Measurements from ENCODE around the gene MRPL28. TPM values are rescaled to one million over a fixed set of nuclear protein-coding genes. Genes with fewer than 3 reads are reported as not detected.
"Not testable (repeated sequence)": the region's sequence is repeated elsewhere in the genome, so short reads cannot be mapped to it uniquely, and the experiment has no call there.

MRPL28 gene
- total RNA-seq, 2 experiments from 2014 or later: 68.3 to 74.0 TPM

GRCh38 chr16:337437-337836 is 32.9 kb downstream of the MRPL28 start:
- Mint-ChIP-seq H3K4me3 (no peak overlapping the region), H3K36me3 (ENCODE audit: low read depth) (no peaks in the 10 kb centered on the region), H3K27me3 (ENCODE audit: low read depth) (no peaks in the 10 kb centered on the region), H3K27ac (no peak overlapping the region), H3K9me3 (no peaks in the 10 kb centered on the region), H3K4me1 (ENCODE audit: low read depth) (peaks cover 58% of the 10 kb centered on the region)
- no peak for DNase-seq
- intact Hi-C loops (cut with micrococcal nuclease): no loop called here
- CTCF ChIA-PET: interaction anchor here (0.8 to 1.8 kb wide), 2 partner anchors 157 to 272 kb away, joined by 5 to 6 read pairs; no protein-coding TSS in a partner anchor

- no peak overlapping the region for H3K4me3 Mint-ChIP-seq
- H3K9me3 Mint-ChIP-seq: no peaks in the 10 kb centered on the region
- no peak for DNase-seq
- CTCF ChIA-PET: interaction anchor here (0.6 kb wide), 1 partner anchor 51 kb away, joined by 3 read pairs; no protein-coding TSS in a partner anchor
- H3K27ac Mint-ChIP-seq: no peak overlapping the region
- intact Hi-C loops (cut with micrococcal nuclease): no loop called here
- H3K36me3 Mint-ChIP-seq (ENCODE audit: low read depth): no peaks in the 10 kb centered on the region
- no peaks in the 10 kb centered on the region for H3K27me3 Mint-ChIP-seq (ENCODE audit: low read depth)
- peaks cover 59% of the 10 kb centered on the region for H3K4me1 Mint-ChIP-seq (ENCODE audit: low read depth)
Observed at GRCh38 chr16:336269-336668, 34.1 kb downstream of the MRPL28 start.

GRCh38 chr16:334861-335632 is 35.3 kb downstream of the MRPL28 start:
- H3K27me3 Mint-ChIP-seq (ENCODE audit: low read depth); H3K9me3 Mint-ChIP-seq; H3K27ac Mint-ChIP-seq; H3K4me3 Mint-ChIP-seq; H3K36me3 Mint-ChIP-seq (ENCODE audit: low read depth); intact Hi-C loops (cut with micrococcal nuclease); DNase-seq; CTCF ChIA-PET: not testable (repeated sequence)
- H3K4me1 Mint-ChIP-seq (ENCODE audit: low read depth): peaks cover 63% of the 10 kb centered on the region

GRCh38 chr16:334164-334832 is 36.0 kb downstream of the MRPL28 start:
- CTCF ChIA-PET; intact Hi-C loops (cut with micrococcal nuclease); H3K27me3 Mint-ChIP-seq (ENCODE audit: low read depth); H3K27ac Mint-ChIP-seq; H3K9me3 Mint-ChIP-seq; H3K36me3 Mint-ChIP-seq (ENCODE audit: low read depth); H3K4me3 Mint-ChIP-seq; DNase-seq: not testable (repeated sequence)
- peaks cover 59% of the 10 kb centered on the region for H3K4me1 Mint-ChIP-seq (ENCODE audit: low read depth)

GRCh38 chr16:333406-334094 is 36.8 kb downstream of the MRPL28 start:
- no peak for DNase-seq
- H3K27ac Mint-ChIP-seq: no peak overlapping the region
- CTCF ChIA-PET: no interaction called here
- intact Hi-C loops (cut with micrococcal nuclease): no loop called here
- H3K4me3 Mint-ChIP-seq: no peak overlapping the region
- H3K27me3 Mint-ChIP-seq (ENCODE audit: low read depth): no peaks in the 10 kb centered on the region
- H3K4me1 Mint-ChIP-seq (ENCODE audit: low read depth): peaks cover 55% of the 10 kb centered on the region
- H3K36me3 Mint-ChIP-seq (ENCODE audit: low read depth): peaks cover 2% of the 10 kb centered on the region
- no peaks in the 10 kb centered on the region for H3K9me3 Mint-ChIP-seq

- H3K36me3 Mint-ChIP-seq (ENCODE audit: low read depth); H3K4me3 Mint-ChIP-seq; DNase-seq; intact Hi-C loops (cut with micrococcal nuclease); H3K27me3 Mint-ChIP-seq (ENCODE audit: low read depth); H3K27ac Mint-ChIP-seq; H3K9me3 Mint-ChIP-seq: not testable (repeated sequence)
- peaks cover 62% of the 10 kb centered on the region for H3K4me1 Mint-ChIP-seq (ENCODE audit: low read depth)
- CTCF ChIA-PET: interaction anchor here (0.6 kb wide), 1 partner anchor 127 kb away, joined by 4 read pairs; no protein-coding TSS in a partner anchor
Observed at GRCh38 chr16:331181-331814, 39.0 kb downstream of the MRPL28 start.

GRCh38 chr16:330741-331140 is 39.6 kb downstream of the MRPL28 start:
- no peak overlapping the region for H3K4me3 Mint-ChIP-seq

GRCh38 chr16:325375-326145 is 44.8 kb downstream of the MRPL28 start:
- CTCF ChIA-PET: interaction anchor here (0.6 kb wide), 1 partner anchor 61 kb away, joined by 3 read pairs; no protein-coding TSS in a partner anchor
- peaks cover 63% of the 10 kb centered on the region for H3K4me1 Mint-ChIP-seq (ENCODE audit: low read depth)

More at GRCh38 chr16:330741-331140, 39.6 kb downstream of the MRPL28 start:
- DNase-seq: no peak
- Mint-ChIP-seq H3K27me3 (ENCODE audit: low read depth) (no peaks in the 10 kb centered on the region), H3K36me3 (ENCODE audit: low read depth) (peaks cover 2% of the 10 kb centered on the region), H3K9me3 (no peaks in the 10 kb centered on the region), H3K4me1 (ENCODE audit: low read depth) (peaks cover 59% of the 10 kb centered on the region), H3K27ac (no peak overlapping the region)
- intact Hi-C loops (cut with micrococcal nuclease): no loop called here
- CTCF ChIA-PET: interaction anchor here (0.6 kb wide), 1 partner anchor 126 kb away, joined by 4 read pairs; no protein-coding TSS in a partner anchor

GRCh38 chr16:324451-325334 is 45.6 kb downstream of the MRPL28 start:
- Mint-ChIP-seq H3K4me1 (ENCODE audit: low read depth) (peaks cover 64% of the 10 kb centered on the region), H3K27me3 (ENCODE audit: low read depth) (no peaks in the 10 kb centered on the region), H3K27ac (peak overlapping the region; percentile 55), H3K9me3 (no peaks in the 10 kb centered on the region), H3K36me3 (ENCODE audit: low read depth) (no peaks in the 10 kb centered on the region), H3K4me3 (peak overlapping the region; percentile 71)
- intact Hi-C loops (cut with micrococcal nuclease): loop anchor here (1.0 to 2.0 kb wide), 2 partner anchors 28 to 90 kb away; partner anchors contain the start of genes AXIN1 and FAM234A
- CTCF ChIA-PET: interaction anchor here (0.6 to 0.7 kb wide), 2 partner anchors 82 to 89 kb away, joined by 3 read pairs; no protein-coding TSS in a partner anchor
- DNase-seq: peak; percentile 83

More at GRCh38 chr16:325375-326145, 44.8 kb downstream of the MRPL28 start:
- H3K36me3 Mint-ChIP-seq (ENCODE audit: low read depth): peaks cover 2% of the 10 kb centered on the region
- intact Hi-C loops (cut with micrococcal nuclease): loop anchor here (1.0 to 2.0 kb wide), 2 partner anchors 27 to 91 kb away; partner anchors contain the start of genes AXIN1 and FAM234A
- DNase-seq: no peak
- no peaks in the 10 kb centered on the region for H3K27me3 Mint-ChIP-seq (ENCODE audit: low read depth)
- H3K9me3 Mint-ChIP-seq: no peaks in the 10 kb centered on the region
- H3K27ac Mint-ChIP-seq: peak overlapping the region; percentile 55
- peak overlapping the region; percentile 71 for H3K4me3 Mint-ChIP-seq

GRCh38 chr16:324201-324450 is 46.2 kb downstream of the MRPL28 start:
- peak overlapping the region; percentile 55 for H3K27ac Mint-ChIP-seq
- peak overlapping the region; percentile 71 for H3K4me3 Mint-ChIP-seq
- intact Hi-C loops (cut with micrococcal nuclease): loop anchor here (2.0 kb wide), 1 partner anchor 89 kb away; the partner anchor contains the start of gene FAM234A
- H3K4me1 Mint-ChIP-seq (ENCODE audit: low read depth): peaks cover 67% of the 10 kb centered on the region
- H3K9me3 Mint-ChIP-seq: no peaks in the 10 kb centered on the region
- CTCF ChIA-PET: interaction anchor here (0.6 kb wide), 1 partner anchor 82 kb away, joined by 3 read pairs; no protein-coding TSS in a partner anchor
- H3K36me3 Mint-ChIP-seq (ENCODE audit: low read depth): no peaks in the 10 kb centered on the region
- no peak for DNase-seq
- H3K27me3 Mint-ChIP-seq (ENCODE audit: low read depth): no peaks in the 10 kb centered on the region

All from activated naive CD4-positive, alpha-beta T cell treated with anti-CD3 and anti-CD28 coated beads for 36 hours (primary cell).